Vagina (tissue), 2 donors: Measurements from ENCODE around the gene LPP.

ENCODE experiments used
- POLR2A ChIP-seq, 2 donors: fragments of 450-650 bp; IDR thresholded peaks; one replicate each; pipeline ENCODE4 v1.6.1; 2017; ENCODE audit warnings: antibody characterized with exemption in 2 of 2, mild to moderate bottlenecking in 2 of 2, moderate library complexity in 2 of 2
- TF ChIP-seq, protein P1 (sequence below), 3 experiments: fragments of 450-650 bp in 2 of 3; fragments of 200-600 bp in 1 of 3; sonication (generic) in 1 of 3; IDR thresholded peaks; one replicate each; pipeline ENCODE4 v1.5.1; 2017 to 2019; ENCODE audit warnings: antibody characterized with exemption in 3 of 3, mild to moderate bottlenecking in 2 of 3, moderate library complexity in 2 of 3

- TF ChIP-seq, protein P1, sequence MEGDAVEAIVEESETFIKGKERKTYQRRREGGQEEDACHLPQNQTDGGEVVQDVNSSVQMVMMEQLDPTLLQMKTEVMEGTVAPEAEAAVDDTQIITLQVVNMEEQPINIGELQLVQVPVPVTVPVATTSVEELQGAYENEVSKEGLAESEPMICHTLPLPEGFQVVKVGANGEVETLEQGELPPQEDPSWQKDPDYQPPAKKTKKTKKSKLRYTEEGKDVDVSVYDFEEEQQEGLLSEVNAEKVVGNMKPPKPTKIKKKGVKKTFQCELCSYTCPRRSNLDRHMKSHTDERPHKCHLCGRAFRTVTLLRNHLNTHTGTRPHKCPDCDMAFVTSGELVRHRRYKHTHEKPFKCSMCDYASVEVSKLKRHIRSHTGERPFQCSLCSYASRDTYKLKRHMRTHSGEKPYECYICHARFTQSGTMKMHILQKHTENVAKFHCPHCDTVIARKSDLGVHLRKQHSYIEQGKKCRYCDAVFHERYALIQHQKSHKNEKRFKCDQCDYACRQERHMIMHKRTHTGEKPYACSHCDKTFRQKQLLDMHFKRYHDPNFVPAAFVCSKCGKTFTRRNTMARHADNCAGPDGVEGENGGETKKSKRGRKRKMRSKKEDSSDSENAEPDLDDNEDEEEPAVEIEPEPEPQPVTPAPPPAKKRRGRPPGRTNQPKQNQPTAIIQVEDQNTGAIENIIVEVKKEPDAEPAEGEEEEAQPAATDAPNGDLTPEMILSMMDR (IDR thresholded peaks at IDR 0.05) = no peak
- TF ChIP-seq POLR2A (IDR thresholded peaks at IDR 0.05) = no peak
Observed at GRCh38 chr3:188522115-188522514, 368.2 kb downstream of the LPP start.
